ENCODE results near the gene PLAAT3.
"Not testable (repeated sequence)": the region's sequence is repeated elsewhere in the genome, so short reads cannot be mapped to it uniquely, and the experiment has no call there.

The PLAAT3 gene

GRCh38 chr11:63532799-63533475, 81.3 kb downstream of the PLAAT3 start:
- no peak for TF ChIP-seq CTCF (IDR thresholded peaks at IDR 0.05; ENCODE audit: low read depth, low read length)
- peak; percentile 31 for DNase-seq
- Histone ChIP-seq H3K9me3 (ENCODE audit: severe bottlenecking) (no peaks in the 10 kb centered on the region), H3K27ac (no peak overlapping the region), H3K36me3 (no peaks in the 10 kb centered on the region), H3K4me3 (ENCODE audit: low read depth, low read length) (no peak overlapping the region), H3K27me3 (ENCODE audit: insufficient read depth, low read depth, severe bottlenecking) (no peaks in the 10 kb centered on the region)

GRCh38 chr11:63532117-63532516, 82.1 kb downstream of the PLAAT3 start:
- no peaks in the 10 kb centered on the region for H3K36me3 ChIP-seq
- no peak for DNase-seq
- no peaks in the 10 kb centered on the region for H3K27me3 ChIP-seq (ENCODE audit: insufficient read depth, low read depth, severe bottlenecking)
- H3K4me3 ChIP-seq (ENCODE audit: low read depth, low read length): no peak overlapping the region
- no peak for TF ChIP-seq CTCF (IDR thresholded peaks at IDR 0.05; ENCODE audit: low read depth, low read length)
- no peaks in the 10 kb centered on the region for H3K9me3 ChIP-seq (ENCODE audit: severe bottlenecking)
- no peak overlapping the region for H3K27ac ChIP-seq

- DNase-seq; H3K27me3 ChIP-seq (ENCODE audit: insufficient read depth, low read depth, severe bottlenecking); H3K9me3 ChIP-seq (ENCODE audit: severe bottlenecking); H3K36me3 ChIP-seq; H3K27ac ChIP-seq; H3K4me3 ChIP-seq (ENCODE audit: low read depth, low read length): not testable (repeated sequence)
Measured at GRCh38 chr11:63531074-63531792, 83.0 kb downstream of the PLAAT3 start.

DNA sequence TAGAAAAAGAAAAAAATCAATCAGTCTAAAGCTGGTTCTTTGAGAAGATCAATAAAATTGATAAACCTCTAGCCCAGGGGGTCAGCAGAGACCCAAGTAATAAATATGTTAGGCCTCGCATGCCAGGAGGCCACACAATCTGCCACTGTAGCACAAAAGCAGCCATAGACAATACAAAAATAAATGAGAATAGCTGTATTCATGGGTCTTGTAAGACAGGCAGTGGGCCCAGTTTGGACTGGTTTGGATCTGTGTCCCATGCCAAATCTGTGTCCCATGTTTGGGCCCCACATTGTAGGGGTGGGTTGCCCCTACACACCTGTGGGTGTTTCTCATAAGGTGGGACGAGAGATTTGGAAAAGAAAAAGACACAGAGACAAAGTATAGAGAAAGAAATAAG, 84.2 kb downstream of the PLAAT3 start:
- no peaks in the 10 kb centered on the region for H3K27me3 ChIP-seq (ENCODE audit: insufficient read depth, low read depth, severe bottlenecking)
- DNase-seq: no peak
- no peak for TF ChIP-seq CTCF (IDR thresholded peaks at IDR 0.05; ENCODE audit: low read depth, low read length)
- H3K9me3 ChIP-seq (ENCODE audit: severe bottlenecking): no peaks in the 10 kb centered on the region
- no peaks in the 10 kb centered on the region for H3K36me3 ChIP-seq
- H3K27ac ChIP-seq: no peak overlapping the region
- no peak overlapping the region for H3K4me3 ChIP-seq (ENCODE audit: low read depth, low read length)

- H3K9me3 ChIP-seq (ENCODE audit: severe bottlenecking); H3K27ac ChIP-seq; DNase-seq; H3K27me3 ChIP-seq (ENCODE audit: insufficient read depth, low read depth, severe bottlenecking); H3K4me3 ChIP-seq (ENCODE audit: low read depth, low read length); H3K36me3 ChIP-seq: not testable (repeated sequence)
Measured at GRCh38 chr11:63529373-63529772, 84.9 kb downstream of the PLAAT3 start.

DNA sequence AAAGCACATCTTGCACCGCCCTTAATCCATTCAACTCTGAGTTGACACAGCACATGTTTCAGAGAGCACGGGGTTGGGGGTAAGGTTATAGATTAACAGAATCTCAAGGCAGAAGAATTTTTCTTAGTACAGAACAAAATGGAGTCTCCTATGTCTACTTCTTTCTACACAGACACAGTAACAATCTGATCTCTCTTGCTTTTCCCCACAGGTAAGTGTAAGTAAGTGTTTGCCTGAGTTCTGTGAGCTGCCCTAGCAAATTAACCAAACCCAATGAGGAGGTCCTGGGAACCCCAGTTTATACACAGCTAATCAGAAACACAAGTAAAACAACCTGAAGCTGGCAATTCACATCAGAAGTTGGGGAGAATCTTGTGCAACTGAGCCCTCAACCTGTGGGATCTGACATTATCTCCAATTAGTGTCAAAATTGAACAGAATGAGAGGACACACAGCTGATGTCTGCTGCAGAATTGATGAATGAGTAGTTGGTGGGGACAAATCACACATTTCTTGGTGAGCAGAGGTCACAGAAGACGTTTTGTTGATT, 85.4 kb downstream of the PLAAT3 start:
- H3K9me3 ChIP-seq (ENCODE audit: severe bottlenecking); DNase-seq; H3K36me3 ChIP-seq; H3K4me3 ChIP-seq (ENCODE audit: low read depth, low read length); H3K27me3 ChIP-seq (ENCODE audit: insufficient read depth, low read depth, severe bottlenecking): not testable (repeated sequence)
- 0 out of 2 replicates have a peak overlapping the region, but pooled peaks have one; percentile 6 for H3K27ac ChIP-seq

DNA sequence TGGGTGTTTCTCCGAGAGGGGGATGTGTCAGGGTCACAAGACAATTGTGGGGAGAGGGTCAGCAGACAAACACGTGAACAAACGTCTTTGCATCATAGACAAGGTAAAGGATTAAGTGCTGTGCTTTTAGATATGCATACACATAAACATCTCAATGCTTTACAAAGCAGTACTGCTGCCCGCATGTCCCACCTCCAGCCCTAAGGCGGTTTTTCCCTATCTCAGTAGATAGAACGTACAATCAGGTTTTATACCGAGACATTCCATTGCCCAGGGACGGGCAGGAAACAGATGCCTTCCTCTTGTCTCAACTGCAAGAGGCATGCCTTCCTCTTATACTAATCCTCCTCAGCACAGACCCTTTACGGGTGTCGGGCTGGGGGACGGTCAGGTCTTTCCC, 86.1 kb downstream of the PLAAT3 start:
- H3K36me3 ChIP-seq; H3K27ac ChIP-seq; H3K9me3 ChIP-seq (ENCODE audit: severe bottlenecking); DNase-seq; H3K27me3 ChIP-seq (ENCODE audit: insufficient read depth, low read depth, severe bottlenecking); H3K4me3 ChIP-seq (ENCODE audit: low read depth, low read length): not testable (repeated sequence)
